ENCODE results near the gene BLOC1S1.

BLOC1S1 gene

GRCh38 chr12:55728939-55729818, 13.3 kb downstream of the BLOC1S1 start, which contains the start of gene CD63:
CD63 (minus strand) TSS chr12:55729009; CDS start chr12:55728341, 668 bp downstream.
- peak; percentile 74 to 75 for ATAC-seq

GRCh38 chr12:55729819-55730818, 14.3 kb downstream of the BLOC1S1 start:
- peak; percentile 11 to 21 for ATAC-seq

GRCh38 chr12:55732288-55732687, 16.4 kb downstream of the BLOC1S1 start:
- ATAC-seq, result no peak

GRCh38 chr12:55733021-55733555, 17.2 kb downstream of the BLOC1S1 start:
- ATAC-seq, result no peak

- no peak for ATAC-seq
Observed at GRCh38 chr12:55733858-55734257, 18.0 kb downstream of the BLOC1S1 start.

GRCh38 chr12:55734595-55734994, 18.7 kb downstream of the BLOC1S1 start:
- ATAC-seq, result no peak

GRCh38 chr12:55736076-55736475, 20.2 kb downstream of the BLOC1S1 start:
- ATAC-seq, result no peak

- peak; percentile 22 to 44 for ATAC-seq
Observed at GRCh38 chr12:55736780-55737580, 21.1 kb downstream of the BLOC1S1 start.

- ATAC-seq, result peak in 1 of 2 donors; percentile 5
Observed at GRCh38 chr12:55737581-55738122, 21.8 kb downstream of the BLOC1S1 start.

- ATAC-seq, result peak; percentile 80 to 81
Observed at GRCh38 chr12:55738123-55739024, 22.5 kb downstream of the BLOC1S1 start.

- no peak for ATAC-seq
Observed at GRCh38 chr12:55739025-55739378, 23.2 kb downstream of the BLOC1S1 start.

GRCh38 chr12:55741931-55742680, 26.3 kb downstream of the BLOC1S1 start:
- ATAC-seq, result no peak

- peak; percentile 69 to 74 for ATAC-seq
Observed at GRCh38 chr12:55742719-55743405, 27.0 kb downstream of the BLOC1S1 start, which contains the start of gene GDF11. GDF11 (plus strand) TSS chr12:55743122; CDS start chr12:55743317, 195 bp downstream.

- ATAC-seq, result peak; percentile 40 to 49
Observed at GRCh38 chr12:55743406-55744339, 27.8 kb downstream of the BLOC1S1 start.

GRCh38 chr12:55744340-55745030, 28.6 kb downstream of the BLOC1S1 start:
- ATAC-seq, result no peak

GRCh38 chr12:55745361-55746173, 29.7 kb downstream of the BLOC1S1 start:
- ATAC-seq, result no peak

Data from activated CD4-positive, CD25-positive, alpha-beta regulatory T cell treated with anti-CD3 and anti-CD28 coated beads, Interleukin-2, amount 50 U/mL, for 24 hours (primary cell).